NCI-H2196 treated with DMSO at 0.1 percent for 48 hours (cell line): ENCODE data around the gene PPIB.
A peak's percentile ranks its signal among the peaks of the same experiment; 100 is the strongest.
"Not testable (repeated sequence)": the region's sequence is repeated elsewhere in the genome, so short reads cannot be mapped to it uniquely, and the experiment has no call there.

Experiments used
- DNase-seq: peaks from one replicate; lab custom pipeline; 2025; ENCODE audit not compliant: unreplicated experiment; lab: John Stamatoyannopoulos, UW

PPIB gene

DNA sequence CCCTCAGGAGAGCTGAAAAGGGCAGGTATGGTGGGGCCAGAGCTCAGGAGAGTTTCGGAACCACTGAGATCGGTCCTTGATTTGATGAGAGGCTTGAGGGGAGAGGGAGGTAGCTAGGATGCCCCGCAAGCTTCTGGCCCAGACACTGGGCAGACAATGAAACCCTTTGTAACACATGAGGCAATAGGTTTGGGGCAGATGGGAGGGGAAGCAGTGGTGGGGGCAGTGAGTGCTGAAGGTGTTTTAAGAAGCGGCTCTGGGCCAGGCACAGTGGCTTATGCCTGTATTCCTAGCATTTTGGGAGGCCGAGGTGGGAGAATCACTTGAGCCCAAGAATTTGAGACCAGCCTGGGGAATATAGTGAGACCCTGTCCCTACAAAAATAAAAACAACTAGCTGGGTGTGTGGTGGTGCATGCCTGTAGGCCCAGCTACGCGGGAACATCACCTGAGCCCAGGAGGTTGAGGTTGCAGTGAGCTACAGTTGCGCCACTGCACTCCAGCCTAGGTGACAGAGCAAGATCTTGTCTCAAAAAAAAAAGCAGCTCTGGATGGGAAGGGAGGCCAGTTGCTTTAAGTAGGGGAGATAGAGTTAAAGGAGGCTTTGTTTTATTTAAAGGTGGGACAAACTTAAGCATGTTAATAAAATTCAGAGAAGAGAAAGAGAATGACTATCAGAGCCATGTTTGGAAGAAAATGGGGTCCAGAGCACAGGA, 20.9 kb downstream of the PPIB start:
- no peak for DNase-seq

DNA sequence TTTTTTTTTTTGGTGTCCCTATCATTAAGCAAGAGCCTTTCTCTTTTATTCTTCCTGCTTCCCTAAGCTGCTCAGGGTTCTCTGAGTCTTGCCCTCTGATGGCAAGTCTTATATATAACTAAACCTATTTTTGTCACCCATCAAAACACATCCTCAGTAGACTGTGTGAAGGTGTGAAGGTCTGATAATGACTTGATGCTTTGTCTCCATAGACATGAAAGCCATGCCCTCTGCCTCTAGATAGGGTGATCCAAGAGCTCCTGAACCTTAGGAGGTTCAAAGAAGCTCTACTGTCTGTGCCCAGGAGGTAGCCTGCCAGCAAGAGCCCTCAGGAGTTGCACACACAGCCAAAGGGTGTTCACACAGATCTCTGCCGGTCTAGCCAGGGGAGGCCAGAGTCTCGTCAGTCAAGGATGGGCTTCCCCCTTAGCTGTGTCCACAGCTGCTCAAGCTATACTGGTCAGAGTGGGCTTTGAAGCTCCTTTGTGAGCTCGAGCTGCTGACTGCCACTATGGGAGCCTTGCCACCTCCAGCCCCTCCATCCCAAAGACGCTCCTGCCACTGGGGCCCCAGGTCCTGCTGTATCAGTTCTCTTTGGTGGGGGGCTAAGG, 24.4 kb downstream of the PPIB start:
- no peak for DNase-seq

DNA sequence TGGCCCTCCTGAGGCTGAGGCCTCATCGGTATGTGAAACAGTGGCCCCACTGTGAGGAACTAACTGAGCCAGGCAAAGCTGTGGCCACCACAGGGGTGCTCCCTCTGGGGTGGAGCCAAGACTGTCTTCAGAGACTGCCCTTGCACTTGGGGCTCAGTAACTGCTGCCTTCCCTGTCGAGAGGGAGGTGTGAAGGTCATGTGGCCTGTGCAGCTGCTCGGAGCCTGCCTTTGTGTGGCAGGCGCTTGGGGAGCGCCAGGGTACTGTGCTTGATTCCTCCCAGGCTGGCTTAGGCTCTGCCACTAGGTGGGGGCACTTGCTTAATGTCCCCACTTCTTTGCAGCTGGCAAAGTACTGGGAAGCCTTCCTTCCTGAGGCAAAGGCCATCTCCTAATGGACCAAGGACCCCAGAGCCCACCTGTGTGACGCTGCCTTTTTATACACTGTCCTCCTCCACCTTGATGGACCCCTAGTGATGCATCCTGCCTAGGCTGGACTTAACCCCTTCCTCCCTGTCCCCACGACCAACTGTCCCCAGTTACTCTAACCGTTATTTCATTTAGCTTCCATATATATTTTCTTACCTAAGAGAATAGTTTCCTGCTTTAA, 25.5 kb downstream of the PPIB start:
- DNase-seq: no peak

DNA sequence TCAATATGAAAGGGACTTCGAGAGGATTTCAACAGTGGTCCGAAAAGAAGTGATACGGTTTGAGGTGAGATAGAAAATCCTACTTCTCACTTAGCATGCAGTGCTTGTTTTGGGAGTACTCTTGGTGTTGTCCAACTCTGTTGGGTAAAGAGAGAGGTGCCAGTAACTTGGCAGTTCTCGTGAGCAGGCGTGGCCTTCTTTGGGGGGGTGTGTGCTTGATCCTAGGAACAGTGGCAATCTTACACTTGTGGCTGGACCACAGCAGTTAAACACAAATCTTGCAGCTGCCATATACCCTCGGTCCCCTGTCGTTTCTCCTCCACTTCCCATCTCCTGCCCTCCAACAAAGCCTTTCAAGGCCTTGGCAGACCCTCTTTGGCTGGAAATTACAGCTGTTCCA, 26.5 kb downstream of the PPIB start:
- no peak for DNase-seq

DNA sequence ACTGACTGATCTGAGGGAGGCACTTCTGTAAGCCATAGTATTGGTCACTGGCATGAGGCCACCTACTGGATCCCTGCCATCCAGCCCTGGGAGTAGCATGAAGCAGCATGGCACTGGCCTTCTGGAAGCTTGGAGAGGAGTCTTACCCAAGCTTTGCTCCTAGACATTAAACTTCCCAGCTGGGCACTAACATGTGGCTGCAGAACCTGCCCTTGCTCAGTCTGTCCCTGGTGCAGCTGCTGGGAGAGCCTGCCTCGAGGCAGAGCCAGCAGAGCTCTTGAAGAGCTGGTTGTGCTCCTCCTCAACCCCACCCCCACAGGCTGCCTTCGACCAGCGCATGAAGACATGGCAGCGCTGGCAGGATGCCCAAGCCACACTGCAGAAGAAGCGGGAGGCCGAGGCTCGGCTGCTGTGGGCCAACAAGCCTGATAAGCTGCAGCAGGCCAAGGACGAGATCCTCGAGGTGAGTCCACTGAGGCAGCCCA, 28.4 kb downstream of the PPIB start:
- peak; percentile 20 for DNase-seq

DNA sequence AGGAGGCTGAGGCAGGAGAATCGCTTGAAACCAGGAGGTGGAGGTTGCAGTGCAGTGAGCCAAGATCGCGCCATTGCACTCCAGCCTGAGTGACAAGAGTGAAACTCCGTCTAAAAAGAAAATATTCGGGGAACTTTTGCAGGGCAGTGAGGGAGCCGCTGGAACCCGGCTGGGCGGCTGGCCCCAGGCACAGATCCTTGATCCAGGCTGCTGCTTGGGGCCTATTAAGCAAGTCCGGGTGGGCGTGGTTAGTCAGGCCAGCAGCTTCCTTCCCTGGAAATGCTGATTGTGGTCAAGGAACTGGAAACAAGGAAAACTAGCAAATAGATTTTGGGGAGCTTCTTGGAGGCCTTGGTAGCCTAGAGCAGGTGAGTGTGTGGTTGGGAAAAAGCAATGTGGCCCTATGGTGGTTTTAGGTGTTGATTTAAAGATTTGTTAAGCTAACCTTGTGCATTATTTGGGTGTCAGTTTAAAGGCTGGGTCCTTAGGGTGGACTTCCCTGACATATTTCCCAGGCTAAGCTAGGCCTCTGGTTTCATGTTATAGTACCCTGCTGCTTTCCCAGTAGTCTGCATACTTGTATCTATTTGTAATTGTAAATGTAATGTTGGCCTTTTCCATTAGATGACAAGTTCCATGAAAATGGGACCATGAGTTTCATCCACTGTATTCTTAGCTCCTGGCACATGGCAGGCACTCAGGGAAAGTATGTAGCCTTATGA, 29.0 kb downstream of the PPIB start:
- DNase-seq: no peak

DNA sequence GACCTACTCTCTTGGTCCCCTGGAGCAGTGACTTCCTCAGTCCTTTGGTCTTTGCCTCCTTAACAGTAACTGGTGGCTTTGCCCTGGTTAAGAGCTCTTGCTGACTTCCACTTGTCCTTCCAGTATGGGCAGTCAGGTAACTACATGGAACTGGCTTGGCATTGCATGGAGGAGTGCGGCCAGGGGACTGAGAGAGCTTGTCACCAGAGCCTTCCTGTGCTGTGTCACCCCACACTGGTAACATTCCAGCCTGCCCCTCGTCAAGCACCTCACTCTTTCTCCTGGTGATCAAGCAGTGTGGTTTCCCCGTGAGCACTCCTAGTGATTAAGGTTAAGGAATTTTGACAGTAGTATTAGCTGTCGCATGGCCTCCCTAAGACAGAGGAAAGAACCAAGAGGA, 30.6 kb downstream of the PPIB start:
- no peak for DNase-seq

DNA sequence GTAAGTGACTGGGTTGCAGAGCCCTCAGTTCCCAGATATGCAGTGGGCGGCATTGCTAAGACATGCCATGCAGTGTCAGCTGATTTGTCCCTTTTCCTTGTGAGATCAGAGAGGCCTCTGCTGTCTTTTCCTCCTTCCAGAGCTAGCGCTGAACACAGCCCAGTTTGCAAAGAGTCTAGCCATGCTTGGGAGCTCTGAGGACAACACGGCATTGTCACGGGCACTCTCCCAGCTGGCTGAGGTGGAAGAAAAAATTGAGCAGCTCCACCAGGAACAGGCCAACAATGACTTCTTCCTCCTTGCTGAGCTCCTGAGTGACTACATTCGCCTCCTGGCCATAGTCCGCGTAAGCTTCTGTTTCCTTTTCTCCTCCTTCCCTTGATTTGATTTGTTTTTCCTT, 31.3 kb downstream of the PPIB start:
- DNase-seq: no peak

DNA sequence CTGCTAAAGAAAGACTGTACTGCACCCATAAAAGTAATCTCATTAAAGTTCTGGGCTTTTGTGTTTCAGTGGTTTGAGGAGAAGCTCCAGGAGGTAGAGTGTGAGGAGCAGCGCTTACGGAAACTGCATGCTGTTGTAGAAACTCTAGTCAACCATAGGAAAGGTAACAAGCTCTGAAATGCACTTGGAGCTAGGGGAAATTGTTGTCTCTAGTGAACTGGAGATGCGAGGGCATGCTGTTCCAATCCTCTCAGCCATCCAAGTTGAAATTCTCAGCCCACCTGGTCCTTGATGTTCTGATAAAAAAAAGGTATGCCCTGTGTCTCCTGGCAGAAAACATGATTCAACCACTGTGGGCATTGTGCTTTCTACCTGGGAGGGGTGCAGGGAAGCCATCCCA, 32.7 kb downstream of the PPIB start:
- no peak for DNase-seq

DNA sequence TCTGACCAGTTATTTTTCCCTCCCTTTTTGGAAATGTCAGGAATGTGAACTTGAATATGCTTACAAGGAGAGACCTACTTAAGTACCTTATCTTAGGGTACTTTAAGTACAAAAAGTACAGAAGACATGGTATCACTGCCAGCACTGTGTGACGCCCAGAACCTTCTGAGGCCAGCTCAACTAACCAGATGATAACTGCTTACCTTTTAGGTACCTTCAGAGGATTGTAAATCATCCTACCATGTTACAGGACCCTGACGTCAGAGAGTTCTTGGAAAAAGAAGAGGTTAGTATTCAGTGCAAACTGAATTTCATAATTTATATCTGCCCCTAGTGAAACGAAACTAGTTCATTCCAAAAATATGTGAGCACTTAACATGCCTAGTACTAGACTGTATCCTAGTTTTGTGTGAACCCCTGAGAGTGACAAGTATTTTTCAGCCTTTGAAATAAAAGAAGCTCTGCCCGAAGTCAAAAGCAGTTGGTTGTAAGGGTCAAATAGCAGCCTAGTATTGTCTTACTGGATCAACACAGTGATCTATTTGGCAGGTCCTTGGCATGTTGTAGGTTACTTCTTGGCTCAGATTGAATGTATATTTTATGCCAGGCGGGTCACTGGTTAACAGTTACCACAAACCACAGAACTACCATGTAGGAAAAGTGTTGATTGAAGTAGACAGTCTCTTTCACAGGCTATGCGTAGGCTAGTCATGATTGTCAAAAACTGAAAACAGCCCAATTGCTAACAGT, 35.1 kb downstream of the PPIB start:
- DNase-seq: no peak

DNA sequence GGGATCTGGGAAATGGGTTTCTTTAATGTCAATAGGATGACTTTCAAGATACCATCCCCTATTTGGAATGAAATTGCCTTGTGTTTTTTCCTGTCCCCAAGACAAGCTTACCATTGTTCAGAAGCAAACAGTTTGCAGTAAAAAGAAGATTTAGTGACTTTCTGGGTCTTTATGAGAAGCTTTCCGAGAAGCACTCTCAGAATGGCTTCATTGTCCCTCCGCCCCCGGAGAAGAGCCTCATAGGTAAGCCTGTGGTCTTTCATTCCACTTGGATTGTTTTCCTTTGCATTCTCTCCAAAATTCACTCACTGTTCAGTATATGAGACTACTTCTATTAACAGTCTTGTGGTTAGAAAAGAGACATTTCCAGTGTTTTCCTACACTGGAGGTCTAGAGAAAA, 36.8 kb downstream of the PPIB start:
- DNase-seq: no peak

DNA sequence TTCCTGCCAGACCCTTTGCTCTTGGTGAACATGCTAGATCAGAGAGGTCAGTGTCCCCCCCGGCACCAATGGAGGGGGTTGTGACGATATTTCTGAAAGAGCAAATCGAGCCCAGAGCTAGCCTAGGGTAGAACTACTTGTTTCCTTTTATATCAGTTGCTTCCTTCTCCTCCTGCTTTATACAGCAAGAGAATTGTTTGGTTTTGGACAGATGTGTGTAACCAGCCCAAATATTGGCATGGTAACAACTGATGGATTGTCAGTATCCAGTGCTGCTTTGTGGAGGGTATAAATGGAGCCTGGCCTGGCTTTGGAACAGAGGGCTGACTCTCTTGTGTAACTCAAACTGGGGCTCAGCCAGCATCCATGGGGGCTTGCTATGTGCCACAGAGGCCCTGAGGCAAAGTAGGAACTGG, 39.9 kb downstream of the PPIB start:
- no peak for DNase-seq

DNA sequence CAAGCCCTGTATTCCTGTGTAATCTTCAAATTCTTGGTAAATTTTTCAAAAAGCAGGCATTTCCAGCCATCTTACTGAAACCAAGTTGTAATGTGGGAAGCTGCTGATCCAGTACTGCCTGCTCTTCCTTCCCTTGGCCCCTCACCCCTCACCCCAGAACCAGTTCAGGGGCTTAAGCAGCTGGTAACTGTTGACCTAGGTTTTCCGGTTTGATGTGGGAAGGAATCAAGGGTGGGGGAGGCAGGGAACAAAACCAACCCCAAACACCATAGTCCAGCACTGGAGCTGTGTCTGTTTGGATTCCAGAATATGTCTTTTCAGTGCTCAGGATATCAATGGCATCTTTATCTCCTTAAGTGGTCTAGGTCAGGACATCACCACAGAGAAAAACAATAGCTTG, 40.4 kb downstream of the PPIB start:
- DNase-seq: no peak

DNA sequence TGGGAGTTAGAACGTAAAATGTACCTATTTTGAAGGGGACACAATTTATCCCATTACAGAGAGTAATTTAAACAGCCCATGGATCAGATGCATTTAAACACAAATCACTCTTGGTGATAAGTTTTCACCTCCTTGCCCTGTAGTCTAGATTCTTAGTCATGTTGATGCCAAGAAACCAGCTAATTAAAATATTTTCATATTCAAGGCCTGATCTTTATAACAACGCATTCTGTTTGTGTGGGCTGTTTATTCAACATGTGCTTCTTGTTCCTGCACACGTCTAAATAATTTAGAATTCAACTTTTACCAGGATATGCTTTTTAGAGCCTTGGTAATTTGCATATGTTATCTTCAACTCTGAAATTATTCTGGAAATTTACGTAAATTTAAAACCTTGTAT, 41.2 kb downstream of the PPIB start:
- no peak for DNase-seq

DNA sequence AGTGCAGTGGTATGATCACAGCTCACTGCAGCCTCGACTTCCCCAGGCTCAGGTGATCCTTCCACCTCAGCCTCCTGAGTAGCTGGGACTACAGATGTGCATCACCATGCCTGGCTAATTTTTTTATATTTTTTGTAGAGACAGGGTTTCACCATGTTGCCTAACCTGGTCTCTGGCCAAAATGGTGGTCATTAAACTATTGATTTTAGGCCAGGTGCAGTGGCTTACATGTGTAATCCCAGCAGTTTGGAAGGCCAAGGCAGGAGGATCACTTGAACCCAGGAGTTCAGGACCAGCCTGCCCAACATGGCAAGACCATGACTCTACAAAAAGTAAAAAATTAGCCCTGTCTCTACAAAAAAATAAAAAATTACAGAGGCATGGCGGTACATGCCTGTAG, 42.5 kb downstream of the PPIB start:
- not testable (repeated sequence) for DNase-seq

DNA sequence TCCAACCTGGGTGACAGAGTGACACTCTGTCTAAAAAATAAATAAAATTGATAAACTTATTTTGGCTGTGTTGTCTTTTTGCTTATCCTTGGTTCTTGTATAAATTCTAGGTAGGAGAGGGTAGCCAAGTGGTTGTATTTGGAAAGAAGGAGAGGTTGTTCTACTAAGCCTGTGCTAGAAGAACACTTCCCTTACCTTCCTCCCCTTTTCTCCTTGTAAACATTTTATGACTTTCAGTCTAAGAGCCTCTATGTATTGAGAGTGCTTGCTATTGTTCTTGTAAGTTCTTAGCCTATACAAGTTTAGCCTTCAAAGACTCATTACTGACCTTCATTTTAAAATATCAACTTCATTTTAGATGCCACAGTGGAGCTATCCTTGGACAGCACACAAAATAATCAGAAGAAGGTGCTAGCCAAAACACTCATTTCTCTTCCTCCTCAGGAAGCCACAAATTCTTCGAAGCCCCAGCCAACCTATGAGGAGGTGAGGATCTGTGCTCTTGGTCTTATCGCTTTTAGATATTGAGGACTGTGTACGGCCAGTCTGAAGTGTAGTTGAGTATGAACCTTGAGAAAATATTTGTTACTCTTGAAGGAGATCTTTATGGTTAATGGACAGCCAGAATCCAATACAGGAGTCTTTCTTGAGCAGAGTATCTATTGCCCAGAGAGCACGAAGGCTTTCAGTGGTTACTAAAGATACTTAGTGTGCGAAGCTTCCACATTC, 44.9 kb downstream of the PPIB start:
- DNase-seq: no peak

DNA sequence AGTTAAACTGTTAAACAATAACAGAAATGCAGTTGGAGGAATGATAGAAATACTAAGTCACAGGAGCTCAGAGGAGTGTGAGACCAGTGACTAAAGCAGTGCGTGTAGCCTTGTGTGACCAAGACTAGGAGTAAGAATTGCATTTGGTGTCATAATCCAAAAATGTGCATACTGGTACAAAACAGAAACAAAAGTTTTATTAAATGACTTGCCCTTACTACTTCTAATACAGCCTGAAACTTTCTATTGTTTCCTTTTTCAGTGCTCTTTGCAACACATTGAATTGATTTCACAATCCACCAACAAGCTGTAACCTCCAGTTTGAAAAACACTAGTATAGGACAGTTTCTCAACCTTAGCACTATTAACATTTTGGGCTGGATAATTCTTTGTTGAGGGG, 49.9 kb downstream of the PPIB start:
- no peak for DNase-seq

DNA sequence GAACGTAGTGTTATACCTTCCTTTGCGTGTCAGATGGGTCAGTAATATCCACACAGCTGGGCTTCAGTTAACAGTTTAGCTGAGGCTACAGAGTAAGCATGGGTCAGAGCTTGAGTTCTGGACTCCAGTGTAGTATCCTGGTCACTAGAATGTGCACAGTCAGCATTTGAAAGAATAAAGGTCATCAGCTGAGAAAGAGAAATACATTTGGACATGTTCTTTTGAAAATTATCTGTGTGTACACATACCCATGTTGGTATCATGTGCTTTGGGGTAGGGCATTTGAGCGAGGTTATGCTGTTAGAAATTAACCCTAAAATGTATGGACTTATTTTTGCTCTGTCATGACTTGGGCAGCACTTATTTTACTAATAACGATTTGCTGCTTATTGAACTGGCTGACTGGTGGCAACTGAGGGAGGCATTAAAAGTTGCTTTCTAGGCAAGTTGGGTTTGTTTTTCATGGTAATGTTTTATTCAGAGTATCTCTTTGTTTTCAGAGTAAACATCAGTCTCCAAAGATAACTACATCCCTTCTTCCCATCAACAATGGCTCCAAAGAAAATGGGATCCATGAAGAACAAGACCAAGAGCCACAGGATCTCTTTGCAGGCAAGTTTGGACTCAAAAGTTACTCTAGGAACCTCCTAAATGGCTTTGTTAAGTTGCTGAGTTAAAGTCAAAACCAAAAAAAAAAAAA, 50.6 kb downstream of the PPIB start:
- DNase-seq: no peak

DNA sequence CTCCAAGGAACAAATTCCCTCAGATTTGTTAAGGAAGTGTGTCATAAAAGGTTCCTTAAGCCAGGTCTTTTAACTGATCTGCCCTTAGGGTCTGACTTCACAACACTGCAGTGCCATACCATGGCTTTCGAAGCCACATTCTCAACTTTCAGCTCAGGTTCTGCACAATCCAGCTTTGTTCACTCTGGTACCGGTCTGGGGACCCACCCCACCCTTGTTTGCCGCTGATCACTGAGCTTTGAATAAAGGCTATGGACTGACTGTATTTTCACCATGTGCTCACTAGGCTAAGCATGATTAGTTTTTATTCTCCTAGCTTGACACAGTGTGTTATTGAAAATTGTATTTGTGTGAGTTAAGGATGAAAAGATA, 51.2 kb downstream of the PPIB start:
- no peak for DNase-seq
